H9 (cell line): ENCODE results near the gene ZNF775. TPM values are rescaled to one million over a fixed set of nuclear protein-coding genes. Genes with fewer than 3 reads are reported as not detected.

Source experiments
- DNase-seq: peaks from one replicate; pipeline ENCODE4 v3.0.0-alpha.2; 2017
- H2AFZ ChIP-seq: one replicate; pipeline ENCODE4 v1.6.1; 2013; ENCODE audit warnings: mild to moderate bottlenecking, low read length, control low read depth, moderate library complexity
- H2AK5ac ChIP-seq: 2 replicates; pipeline ENCODE4 v1.6.1; 2013; ENCODE audit warnings: low read length, control low read depth, mixed read lengths; ENCODE audit not compliant: insufficient read length
- H2BK120ac ChIP-seq: one replicate; pipeline ENCODE4 v1.6.1; 2013; ENCODE audit warnings: low read depth, mild to moderate bottlenecking, low read length, control low read depth, inconsistent platforms; ENCODE audit not compliant: poor library complexity, severe bottlenecking
- H2BK12ac ChIP-seq: 2 replicates; pipeline ENCODE4 v1.6.1; 2013; ENCODE audit warnings: low read length, control low read depth, mixed read lengths, low read depth; ENCODE audit not compliant: insufficient read length
- H2BK15ac ChIP-seq: 2 replicates; pipeline ENCODE4 v1.6.1; 2013; ENCODE audit warnings: low read depth, low read length, control low read depth
- H2BK20ac ChIP-seq: one replicate; pipeline ENCODE4 v1.6.1; 2013; ENCODE audit warnings: low read depth, mild to moderate bottlenecking, low read length, control low read depth, inconsistent platforms; ENCODE audit not compliant: poor library complexity, severe bottlenecking
- H2BK5ac ChIP-seq: 2 replicates; pipeline ENCODE4 v1.6.1; 2013; ENCODE audit warnings: low read length, control low read depth, mixed read lengths; ENCODE audit not compliant: insufficient read length
- H3K14ac ChIP-seq: 2 replicates; pipeline ENCODE4 v1.6.1; 2013; ENCODE audit warnings: low read length, control low read depth; ENCODE audit not compliant: insufficient read depth
- H3K18ac ChIP-seq: 2 replicates; pipeline ENCODE4 v1.6.1; 2013; ENCODE audit warnings: low read depth, mild to moderate bottlenecking, mixed read lengths, low read length, control low read depth; ENCODE audit not compliant: insufficient read length
- H3K23ac ChIP-seq: 2 replicates; pipeline ENCODE4 v1.6.1; 2013; ENCODE audit warnings: low read length, control low read depth, mixed read lengths, low read depth; ENCODE audit not compliant: insufficient read length
- H3K23me2 ChIP-seq: 2 replicates; pipeline ENCODE4 v1.6.1; 2013; ENCODE audit warnings: low read depth, mild to moderate bottlenecking, mixed read lengths, low read length, control low read depth; ENCODE audit not compliant: insufficient read length, poor library complexity, severe bottlenecking
- H3K27ac ChIP-seq: 2 replicates; pipeline ENCODE4 v1.5.1; 2013; ENCODE audit warnings: low read length, control low read depth, mixed read lengths, low read depth; ENCODE audit not compliant: insufficient read length
- H3K27me3 ChIP-seq: 2 replicates; pipeline ENCODE4 v1.6.1; 2013; ENCODE audit warnings: low read length, control low read depth, inconsistent platforms; ENCODE audit not compliant: insufficient read depth
- H3K4ac ChIP-seq: 2 replicates; pipeline ENCODE4 v1.6.1; 2013; ENCODE audit warnings: low read depth, mild to moderate bottlenecking, control low read depth, inconsistent platforms, low read length, moderate library complexity
- H3K4me1 ChIP-seq: 2 replicates; pipeline ENCODE4 v1.6.1; 2013; ENCODE audit warnings: low read length, control low read depth, inconsistent platforms; ENCODE audit not compliant: insufficient read depth
- H3K4me2 ChIP-seq: 2 replicates; pipeline ENCODE4 v1.6.1; 2013; ENCODE audit warnings: low read length, control low read depth, mixed read lengths; ENCODE audit not compliant: insufficient read length, insufficient read depth
- H3K56ac ChIP-seq: 2 replicates; pipeline ENCODE4 v1.6.1; 2013; ENCODE audit warnings: low read depth, mild to moderate bottlenecking, mixed read lengths, low read length, control low read depth; ENCODE audit not compliant: insufficient read length
- H3K79me1 ChIP-seq: 2 replicates; pipeline ENCODE4 v1.6.1; 2013; ENCODE audit warnings: low read depth, mild to moderate bottlenecking, moderate library complexity, low read length, control low read depth, inconsistent platforms; ENCODE audit not compliant: insufficient read depth, poor library complexity, severe bottlenecking
- H3K79me2 ChIP-seq: 2 replicates; pipeline ENCODE4 v1.6.1; 2013; ENCODE audit warnings: low read length, control low read depth, inconsistent platforms; ENCODE audit not compliant: insufficient read depth
- H3K9ac ChIP-seq: 2 replicates; pipeline ENCODE4 v1.6.1; 2013; ENCODE audit warnings: low read length, control low read depth, mixed read lengths; ENCODE audit not compliant: insufficient read length; ENCODE audit errors: extremely low read depth
- H3K9me3 ChIP-seq: one replicate; pipeline ENCODE4 v1.6.1; 2013; ENCODE audit warnings: low read depth, low read length, inconsistent platforms; ENCODE audit not compliant: control insufficient read depth
- H3T11ph ChIP-seq: one replicate; pipeline ENCODE4 v1.6.1; 2013; ENCODE audit warnings: mild to moderate bottlenecking, low read length, control low read depth, inconsistent platforms
- H4K20me1 ChIP-seq: one replicate; pipeline ENCODE4 v1.6.1; 2013; ENCODE audit not compliant: control insufficient read depth, insufficient read length, insufficient read depth
- H4K5ac ChIP-seq: 2 replicates; pipeline ENCODE4 v1.6.1; 2013; ENCODE audit warnings: low read depth, mild to moderate bottlenecking, mixed read lengths, low read length, control low read depth; ENCODE audit not compliant: insufficient read length
- H4K8ac ChIP-seq: replicated peaks from 2 replicates; pipeline ENCODE4 v1.6.1; 2013; ENCODE audit warnings: low read length, control low read depth, mixed read lengths, low read depth; ENCODE audit not compliant: insufficient read length
- H4K91ac ChIP-seq: 2 replicates; pipeline ENCODE4 v1.6.1; 2013; ENCODE audit warnings: low read depth, mild to moderate bottlenecking, moderate library complexity, mixed read lengths, low read length, control low read depth; ENCODE audit not compliant: insufficient read length
- H3K27ac Mint-ChIP-seq, 3 experiments: 2 replicates in 2 of 3; 3 replicates in 1 of 3; pipeline ENCODE4 v1.8.0; 2020 to 2021; ENCODE audit warnings: mixed read lengths in 3 of 3, mild to moderate bottlenecking in 1 of 3, moderate library complexity in 1 of 3
- H3K27me3 Mint-ChIP-seq: 2 replicates; pipeline ENCODE4 v1.8.0; 2021; ENCODE audit warnings: low read depth, mild to moderate bottlenecking, moderate library complexity, mixed read lengths
- H3K36me3 Mint-ChIP-seq, 3 experiments: 2 replicates in 2 of 3; 3 replicates in 1 of 3; pipeline ENCODE4 v1.8.0; 2020 to 2021; ENCODE audit warnings: low read depth in 3 of 3, mixed read lengths in 3 of 3; ENCODE audit not compliant: insufficient read depth in 1 of 3
- H3K4me1 Mint-ChIP-seq, 2 experiments: 2 replicates each; pipeline ENCODE4 v1.8.0; 2020; ENCODE audit warnings: mixed read lengths in 2 of 2
- H3K4me3 Mint-ChIP-seq, 2 experiments: 2 replicates in 1 of 2; 3 replicates in 1 of 2; pipeline ENCODE4 v1.8.0; 2020 to 2021; ENCODE audit warnings: mild to moderate bottlenecking in 2 of 2, mixed read lengths in 2 of 2, moderate library complexity in 1 of 2
- H3K9me3 Mint-ChIP-seq, 2 experiments: 2 replicates in 1 of 2; 3 replicates in 1 of 2; pipeline ENCODE4 v1.8.0; 2020; ENCODE audit warnings: mild to moderate bottlenecking in 2 of 2, mixed read lengths in 2 of 2, moderate library complexity in 1 of 2
- CTCF ChIP-seq: fragments of 200-600 bp; sonication (generic); conservative IDR thresholded peaks from 3 replicates; pipeline ENCODE4 v1.8.0; 2021; ENCODE audit warnings: antibody characterized with exemption, mild to moderate bottlenecking
- WGBS: extraction: QIAGEN DNeasy Blood & Tissue Kit; methylation state at CpG from one replicate; pipeline ENCODE4 v1.1.7; 2013; ENCODE audit warnings: missing lambda C conversion rate, low lambda C conversion rate, mixed read lengths; ENCODE audit not compliant: insufficient read length; ENCODE audit errors: extremely low coverage; 5-methylcytosine and 5-hydroxymethylcytosine counted together
- total RNA-seq: library from RNA; stranded (reverse); gene quantifications from 2 replicates; pipeline ENCODE4 v1.2.1, GENCODE V29; 2021

The ZNF775 gene
- total RNA-seq, 1 experiment from 2014 or later: 10.5 TPM

- Histone ChIP-seq H3K4ac (no peak overlapping the region), H2AK5ac (no peak overlapping the region), H2BK5ac (no peak overlapping the region), H3T11ph (no peak overlapping the region), H2BK120ac (no peak overlapping the region), H4K5ac (no peak overlapping the region), H3K27ac (no peak overlapping the region), H3K79me1 (no peaks in the 10 kb centered on the region), H3K27me3 (peaks cover 8% of the 10 kb centered on the region), H3K9ac (no peak overlapping the region), H2BK12ac (no peak overlapping the region), H3K23me2 (peaks cover 16% of the 10 kb centered on the region), H2AFZ (no peak overlapping the region), H3K18ac (no peak overlapping the region), H3K4me2 (no peak overlapping the region), H3K4me1 (no peaks in the 10 kb centered on the region; the same call in 1 of the 2 replicates), H3K9me3 (no peaks in the 10 kb centered on the region), H4K91ac (no peak overlapping the region), H4K8ac (no peak overlapping the region), H3K56ac (no peak overlapping the region), H3K79me2 (no peaks in the 10 kb centered on the region), H3K14ac (no peak overlapping the region), H3K23ac (no peak overlapping the region), H2BK20ac (no peak overlapping the region), H2BK15ac (no peak overlapping the region), H4K20me1 (no peaks in the 10 kb centered on the region)
- peaks cover 56% of the 10 kb centered on the region for H3K27me3 Mint-ChIP-seq
- no peaks in the 10 kb centered on the region for H3K9me3 Mint-ChIP-seq
- no peak for TF ChIP-seq CTCF
- WGBS: no CpG with 5 or more reads among the region's 6 CpGs
- peak overlapping the region in 1 of 2 experiments; percentile 46; a peak in 1 of 5 replicates for H3K4me3 Mint-ChIP-seq
- H3K27ac Mint-ChIP-seq: peak overlapping the region in 2 of 3 experiments; percentile 83 to 89; a peak in 5 of 7 replicates
- H3K4me1 Mint-ChIP-seq: peaks cover 63 to 71% of the 10 kb centered on the region in 2 experiments
- no peak for DNase-seq
- peaks cover 25 to 36% (median 30%) of the 10 kb centered on the region in 3 experiments for H3K36me3 Mint-ChIP-seq
Measured at GRCh38 chr7:150337659-150338081, 41.5 kb upstream of the ZNF775 start.
